Measurements from ENCODE around the gene BET1L. TPM values are rescaled to one million over a fixed set of nuclear protein-coding genes. Genes with fewer than 3 reads are reported as not detected.

BET1L gene
- polyA plus RNA-seq, 1 of the 3 experiments (the other 2 are of a cell fraction) = 56.9 TPM

DNA sequence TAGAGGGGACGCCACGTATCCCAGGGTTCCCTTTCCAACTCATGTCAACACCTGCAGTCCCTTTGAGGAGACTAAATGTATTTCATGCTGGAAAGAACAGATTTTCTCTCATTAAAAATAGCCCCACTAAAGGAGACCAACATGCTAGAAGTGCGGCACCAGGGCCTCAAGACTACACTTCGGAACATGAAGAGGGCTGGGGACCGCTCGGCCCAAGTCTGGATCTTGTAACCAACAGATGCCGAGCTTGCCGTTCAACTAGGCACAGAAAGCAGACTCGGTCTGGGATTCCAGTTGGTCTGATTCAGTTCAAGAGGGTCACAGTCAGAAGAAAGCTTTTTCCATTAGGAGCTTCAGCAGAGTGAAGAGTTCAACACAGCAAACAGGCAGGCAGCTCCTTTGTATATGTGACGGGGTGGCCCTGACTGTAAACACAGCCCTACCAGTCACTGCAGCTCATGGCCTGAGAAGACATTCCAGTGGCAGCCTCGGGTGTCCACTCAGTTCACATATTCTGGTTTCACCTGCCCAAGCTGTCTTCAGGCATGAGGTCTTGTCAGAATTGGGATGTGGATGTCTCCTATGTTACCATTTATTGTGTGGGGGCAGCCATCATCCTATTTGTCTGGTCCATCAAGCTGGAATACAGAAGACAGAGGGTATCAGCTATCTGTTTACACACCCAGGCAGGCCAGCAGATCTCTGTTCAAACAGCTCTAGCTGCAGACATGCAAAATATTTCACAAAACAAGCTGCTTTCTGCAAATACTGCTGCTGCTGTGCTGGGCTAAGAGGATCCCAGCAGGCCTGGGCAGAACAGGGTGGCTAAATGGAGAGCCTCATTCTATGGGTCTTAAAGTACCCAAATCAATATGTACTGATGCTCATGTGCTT lies 9.1 kb upstream of the BET1L start:
- Histone ChIP-seq H3K9me3 (no peaks in the 10 kb centered on the region), H3K9ac (no peak overlapping the region), H3K4me1 (ENCODE audit: control insufficient read depth in 1 of 2, insufficient read depth in 2 of 2, low read depth in 1 of 2, low read length in 1 of 2) (no peaks in the 10 kb centered on the region; a peak in 1 of 4 replicates), H2AFZ (ENCODE audit: low read depth) (no peak overlapping the region), H3K27me3 (ENCODE audit: insufficient read depth) (no peaks in the 10 kb centered on the region), H3K4me3 (ENCODE audit: low read depth in 2 of 2, low read length in 1 of 2) (no peak overlapping the region), H3K36me3 (replicated peaks in 1 of 2; ENCODE audit: control insufficient read depth in 1 of 2, insufficient read depth in 2 of 2, low read length in 1 of 2) (peaks cover 24 to 47% of the 10 kb centered on the region in 2 experiments), H3K9me2 (no peaks in the 10 kb centered on the region), H3F3A (replicated peaks; ENCODE audit: insufficient read depth) (peaks cover 18% of the 10 kb centered on the region), H3K27ac (ENCODE audit: low read depth in 2 of 2, low read length in 1 of 2) (no peak overlapping the region; a peak in 1 of 4 replicates), H3K4me2 (no peak overlapping the region), H3K79me2 (ENCODE audit: insufficient read depth) (peaks cover 12% of the 10 kb centered on the region; the same call in 1 of the 2 replicates), H4K20me1 (ENCODE audit: insufficient read depth) (peaks cover 8% of the 10 kb centered on the region; the same call in 1 of the 2 replicates)
- TF ChIP-seq ELF1 (IDR thresholded peaks at IDR 0.05) = no peak
- TF ChIP-seq GATA2 (CRISPR knock-in tag; IDR thresholded peaks at IDR 0.05) = no peak
- TF ChIP-seq SMC3 (IDR thresholded peaks at IDR 0.05; ENCODE audit: low read depth, low read length) = no peak
- no peak for TF ChIP-seq GABPA (IDR thresholded peaks at IDR 0.05; ENCODE audit: low read depth)
- TF ChIP-seq RFX5 (IDR thresholded peaks at IDR 0.05; ENCODE audit: low read length) = no peak
- no peak for TF ChIP-seq CHD2 (IDR thresholded peaks at IDR 0.05; ENCODE audit: low read length, partially characterized antibody)
- TF ChIP-seq FOXM1 (IDR thresholded peaks at IDR 0.05; ENCODE audit: low read depth) = no peak
- TF ChIP-seq NFIC (IDR thresholded peaks at IDR 0.05; ENCODE audit: borderline replicate concordance) = no peak
- TF ChIP-seq TAF1 (IDR thresholded peaks at IDR 0.05; ENCODE audit: borderline replicate concordance, low read depth, low read length) = no peak
- TF ChIP-seq RAD21 (IDR thresholded peaks at IDR 0.05; ENCODE audit: low read length) = no peak
- TF ChIP-seq POLR2AphosphoS5 (IDR thresholded peaks at IDR 0.05; ENCODE audit: low read depth, low read length) = no peak
- TF ChIP-seq, protein P1, sequence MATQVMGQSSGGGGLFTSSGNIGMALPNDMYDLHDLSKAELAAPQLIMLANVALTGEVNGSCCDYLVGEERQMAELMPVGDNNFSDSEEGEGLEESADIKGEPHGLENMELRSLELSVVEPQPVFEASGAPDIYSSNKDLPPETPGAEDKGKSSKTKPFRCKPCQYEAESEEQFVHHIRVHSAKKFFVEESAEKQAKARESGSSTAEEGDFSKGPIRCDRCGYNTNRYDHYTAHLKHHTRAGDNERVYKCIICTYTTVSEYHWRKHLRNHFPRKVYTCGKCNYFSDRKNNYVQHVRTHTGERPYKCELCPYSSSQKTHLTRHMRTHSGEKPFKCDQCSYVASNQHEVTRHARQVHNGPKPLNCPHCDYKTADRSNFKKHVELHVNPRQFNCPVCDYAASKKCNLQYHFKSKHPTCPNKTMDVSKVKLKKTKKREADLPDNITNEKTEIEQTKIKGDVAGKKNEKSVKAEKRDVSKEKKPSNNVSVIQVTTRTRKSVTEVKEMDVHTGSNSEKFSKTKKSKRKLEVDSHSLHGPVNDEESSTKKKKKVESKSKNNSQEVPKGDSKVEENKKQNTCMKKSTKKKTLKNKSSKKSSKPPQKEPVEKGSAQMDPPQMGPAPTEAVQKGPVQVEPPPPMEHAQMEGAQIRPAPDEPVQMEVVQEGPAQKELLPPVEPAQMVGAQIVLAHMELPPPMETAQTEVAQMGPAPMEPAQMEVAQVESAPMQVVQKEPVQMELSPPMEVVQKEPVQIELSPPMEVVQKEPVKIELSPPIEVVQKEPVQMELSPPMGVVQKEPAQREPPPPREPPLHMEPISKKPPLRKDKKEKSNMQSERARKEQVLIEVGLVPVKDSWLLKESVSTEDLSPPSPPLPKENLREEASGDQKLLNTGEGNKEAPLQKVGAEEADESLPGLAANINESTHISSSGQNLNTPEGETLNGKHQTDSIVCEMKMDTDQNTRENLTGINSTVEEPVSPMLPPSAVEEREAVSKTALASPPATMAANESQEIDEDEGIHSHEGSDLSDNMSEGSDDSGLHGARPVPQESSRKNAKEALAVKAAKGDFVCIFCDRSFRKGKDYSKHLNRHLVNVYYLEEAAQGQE (IDR thresholded peaks at IDR 0.05; ENCODE audit: low read depth, low read length) = no peak
- TF ChIP-seq, protein P2, sequence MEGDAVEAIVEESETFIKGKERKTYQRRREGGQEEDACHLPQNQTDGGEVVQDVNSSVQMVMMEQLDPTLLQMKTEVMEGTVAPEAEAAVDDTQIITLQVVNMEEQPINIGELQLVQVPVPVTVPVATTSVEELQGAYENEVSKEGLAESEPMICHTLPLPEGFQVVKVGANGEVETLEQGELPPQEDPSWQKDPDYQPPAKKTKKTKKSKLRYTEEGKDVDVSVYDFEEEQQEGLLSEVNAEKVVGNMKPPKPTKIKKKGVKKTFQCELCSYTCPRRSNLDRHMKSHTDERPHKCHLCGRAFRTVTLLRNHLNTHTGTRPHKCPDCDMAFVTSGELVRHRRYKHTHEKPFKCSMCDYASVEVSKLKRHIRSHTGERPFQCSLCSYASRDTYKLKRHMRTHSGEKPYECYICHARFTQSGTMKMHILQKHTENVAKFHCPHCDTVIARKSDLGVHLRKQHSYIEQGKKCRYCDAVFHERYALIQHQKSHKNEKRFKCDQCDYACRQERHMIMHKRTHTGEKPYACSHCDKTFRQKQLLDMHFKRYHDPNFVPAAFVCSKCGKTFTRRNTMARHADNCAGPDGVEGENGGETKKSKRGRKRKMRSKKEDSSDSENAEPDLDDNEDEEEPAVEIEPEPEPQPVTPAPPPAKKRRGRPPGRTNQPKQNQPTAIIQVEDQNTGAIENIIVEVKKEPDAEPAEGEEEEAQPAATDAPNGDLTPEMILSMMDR (IDR thresholded peaks at IDR 0.05) = no peak
- TF ChIP-seq, protein P3, sequence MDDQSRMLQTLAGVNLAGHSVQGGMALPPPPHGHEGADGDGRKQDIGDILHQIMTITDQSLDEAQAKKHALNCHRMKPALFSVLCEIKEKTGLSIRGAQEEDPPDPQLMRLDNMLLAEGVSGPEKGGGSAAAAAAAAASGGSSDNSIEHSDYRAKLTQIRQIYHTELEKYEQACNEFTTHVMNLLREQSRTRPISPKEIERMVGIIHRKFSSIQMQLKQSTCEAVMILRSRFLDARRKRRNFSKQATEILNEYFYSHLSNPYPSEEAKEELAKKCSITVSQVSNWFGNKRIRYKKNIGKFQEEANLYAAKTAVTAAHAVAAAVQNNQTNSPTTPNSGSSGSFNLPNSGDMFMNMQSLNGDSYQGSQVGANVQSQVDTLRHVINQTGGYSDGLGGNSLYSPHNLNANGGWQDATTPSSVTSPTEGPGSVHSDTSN (IDR thresholded peaks at IDR 0.05) = no peak
- TF ChIP-seq, protein P4, sequence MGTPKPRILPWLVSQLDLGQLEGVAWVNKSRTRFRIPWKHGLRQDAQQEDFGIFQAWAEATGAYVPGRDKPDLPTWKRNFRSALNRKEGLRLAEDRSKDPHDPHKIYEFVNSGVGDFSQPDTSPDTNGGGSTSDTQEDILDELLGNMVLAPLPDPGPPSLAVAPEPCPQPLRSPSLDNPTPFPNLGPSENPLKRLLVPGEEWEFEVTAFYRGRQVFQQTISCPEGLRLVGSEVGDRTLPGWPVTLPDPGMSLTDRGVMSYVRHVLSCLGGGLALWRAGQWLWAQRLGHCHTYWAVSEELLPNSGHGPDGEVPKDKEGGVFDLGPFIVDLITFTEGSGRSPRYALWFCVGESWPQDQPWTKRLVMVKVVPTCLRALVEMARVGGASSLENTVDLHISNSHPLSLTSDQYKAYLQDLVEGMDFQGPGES (IDR thresholded peaks at IDR 0.05; ENCODE audit: low read depth, low read length) = no peak
- TF ChIP-seq, protein P5, sequence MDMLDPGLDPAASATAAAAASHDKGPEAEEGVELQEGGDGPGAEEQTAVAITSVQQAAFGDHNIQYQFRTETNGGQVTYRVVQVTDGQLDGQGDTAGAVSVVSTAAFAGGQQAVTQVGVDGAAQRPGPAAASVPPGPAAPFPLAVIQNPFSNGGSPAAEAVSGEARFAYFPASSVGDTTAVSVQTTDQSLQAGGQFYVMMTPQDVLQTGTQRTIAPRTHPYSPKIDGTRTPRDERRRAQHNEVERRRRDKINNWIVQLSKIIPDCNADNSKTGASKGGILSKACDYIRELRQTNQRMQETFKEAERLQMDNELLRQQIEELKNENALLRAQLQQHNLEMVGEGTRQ (IDR thresholded peaks at IDR 0.05; ENCODE audit: borderline replicate concordance, low read depth, low read length) = no peak
- no peak for TF ChIP-seq YY1 (IDR thresholded peaks at IDR 0.05; ENCODE audit: low read depth)
- no peak for DNase-seq
- 88% methylated on average over 10 of the region's 11 CpGs for WGBS (ENCODE audit: low lambda C conversion rate)
- CTCF ChIA-PET = interaction anchor here (1.4 to 1.5 kb wide), 2 partner anchors 34 to 148 kb away, joined by 3 to 4 read pairs; no protein-coding TSS in a partner anchor
- POLR2A ChIA-PET = interaction anchor here (1.2 kb wide), 1 partner anchor 9 kb away, joined by 4 read pairs; the partner anchor contains the start of genes BET1L and RIC8A
